GM12878 (cell line): ENCODE data around the gene KLHL22. TPM values are rescaled to one million over a fixed set of nuclear protein-coding genes. Genes with fewer than 3 reads are reported as not detected.

Experiments used
- CREM ChIP-seq: IDR thresholded peaks from 2 replicates; pipeline ENCODE4 v1.6.1; 2014; ENCODE audit warnings: antibody characterized with exemption, low read depth
- MTA2 ChIP-seq: fragments of 450-650 bp; IDR thresholded peaks from 2 replicates; pipeline ENCODE4 v1.6.1; 2016; ENCODE audit warnings: low read depth, mild to moderate bottlenecking, moderate library complexity
- PML ChIP-seq: IDR thresholded peaks from 2 replicates; pipeline ENCODE4 v1.6.1; 2012; ENCODE audit warnings: low read length, inconsistent platforms
- SREBF1 ChIP-seq: IDR thresholded peaks from 2 replicates; pipeline ENCODE4 v1.6.1; 2012; ENCODE audit warnings: mild to moderate bottlenecking, low read length
- SUPT20H ChIP-seq: IDR thresholded peaks from 2 replicates; pipeline ENCODE4 v1.6.1; 2011; ENCODE audit warnings: low read depth, mild to moderate bottlenecking, low read length, moderate library complexity, borderline replicate concordance; ENCODE audit not compliant: control insufficient read depth
- ZNF24 ChIP-seq: fragments of 450-650 bp; IDR thresholded peaks from 2 replicates; pipeline ENCODE4 v1.6.1; 2017; ENCODE audit warnings: antibody characterized with exemption, mild to moderate bottlenecking
- ZNF384 ChIP-seq: IDR thresholded peaks from 2 replicates; pipeline ENCODE4 v1.6.1; 2012; ENCODE audit warnings: low read depth, mild to moderate bottlenecking, low read length, improper control_type of control experiment, borderline replicate concordance
- ZSCAN29 ChIP-seq: fragments of 450-650 bp; IDR thresholded peaks from 2 replicates; pipeline ENCODE4 v1.6.1; 2017; ENCODE audit warnings: mild to moderate bottlenecking, moderate library complexity
- ZZZ3 ChIP-seq: IDR thresholded peaks from 2 replicates; pipeline ENCODE4 v1.6.1; 2011; ENCODE audit warnings: low read depth; ENCODE audit not compliant: control insufficient read depth, insufficient read length
- polyA plus RNA-seq, 11 experiments: library from polyadenylated mRNA; depleted of rRNA in 4 of 11; unstranded in 6 of 11; stranded (reverse) in 5 of 11; fragments of >200 nt; fragmentation: Nextera tagmentation in 4 of 11; fragmentation: Illumina TruSeq in 1 of 11; extraction: Ambion mirVana in 4 of 11; extraction: Trizol in 1 of 11; gene quantifications; 1 replicate in 1 of 11; 2 replicates in 10 of 11; pipeline versions ENCODE4 v1.2.1 to v1.2.3, GENCODE V29; 2011 to 2016; ENCODE audit warnings: inconsistent platforms in 2 of 11, missing spikeins in 2 of 11, low read depth in 1 of 11
- total RNA-seq, 4 experiments: library from RNA; depleted of rRNA in 3 of 4; stranded (reverse); fragments of >200 nt in 3 of 4; fragmentation: Illumina TruSeq in 1 of 4; extraction: Trizol in 1 of 4; gene quantifications; 2 replicates each; pipeline versions ENCODE4 v1.2.1 to v1.2.3, GENCODE V29; 2013 to 2021
- TF ChIP-seq, protein P1 (sequence below): fragments of 450-650 bp; IDR thresholded peaks from 2 replicates; pipeline ENCODE4 v1.6.1; 2017; ENCODE audit warnings: borderline replicate concordance
- TF ChIP-seq, protein P2 (sequence below): IDR thresholded peaks from 2 replicates; pipeline ENCODE4 v1.6.1; 2011; ENCODE audit warnings: low read depth, low read length, improper control_type of control experiment, borderline replicate concordance
- TF ChIP-seq, protein P3 (sequence below): fragments of 450-650 bp; IDR thresholded peaks from 2 replicates; pipeline ENCODE4 v1.6.1; 2016; ENCODE audit warnings: mild to moderate bottlenecking
- TF ChIP-seq, protein P4 (sequence below): IDR thresholded peaks from 2 replicates; pipeline ENCODE4 v1.6.1; 2012; ENCODE audit warnings: improper control_type of control experiment, low read depth, low read length; ENCODE audit not compliant: insufficient replicate concordance
- TF ChIP-seq, protein P5 (sequence below): IDR thresholded peaks from 2 replicates; pipeline ENCODE4 v1.6.1; 2011; ENCODE audit warnings: borderline replicate concordance, low read depth, mild to moderate bottlenecking, moderate library complexity, mixed read lengths, low read length; ENCODE audit not compliant: insufficient read depth; ENCODE audit errors: extremely low read length
- TF ChIP-seq, protein P6 (sequence below): fragments of 450-650 bp; IDR thresholded peaks from 2 replicates; pipeline ENCODE4 v1.6.1; 2018; ENCODE audit warnings: mild to moderate bottlenecking, low read depth, moderate library complexity; ENCODE audit not compliant: partially characterized antibody

The KLHL22 gene
- total and polyA plus RNA-seq, 10 of the 15 experiments (the other 5 are each of a cell fraction or from before 2014, with no cell fraction given) = 0.06 to 22.1 (median 14.2) TPM

DNA sequence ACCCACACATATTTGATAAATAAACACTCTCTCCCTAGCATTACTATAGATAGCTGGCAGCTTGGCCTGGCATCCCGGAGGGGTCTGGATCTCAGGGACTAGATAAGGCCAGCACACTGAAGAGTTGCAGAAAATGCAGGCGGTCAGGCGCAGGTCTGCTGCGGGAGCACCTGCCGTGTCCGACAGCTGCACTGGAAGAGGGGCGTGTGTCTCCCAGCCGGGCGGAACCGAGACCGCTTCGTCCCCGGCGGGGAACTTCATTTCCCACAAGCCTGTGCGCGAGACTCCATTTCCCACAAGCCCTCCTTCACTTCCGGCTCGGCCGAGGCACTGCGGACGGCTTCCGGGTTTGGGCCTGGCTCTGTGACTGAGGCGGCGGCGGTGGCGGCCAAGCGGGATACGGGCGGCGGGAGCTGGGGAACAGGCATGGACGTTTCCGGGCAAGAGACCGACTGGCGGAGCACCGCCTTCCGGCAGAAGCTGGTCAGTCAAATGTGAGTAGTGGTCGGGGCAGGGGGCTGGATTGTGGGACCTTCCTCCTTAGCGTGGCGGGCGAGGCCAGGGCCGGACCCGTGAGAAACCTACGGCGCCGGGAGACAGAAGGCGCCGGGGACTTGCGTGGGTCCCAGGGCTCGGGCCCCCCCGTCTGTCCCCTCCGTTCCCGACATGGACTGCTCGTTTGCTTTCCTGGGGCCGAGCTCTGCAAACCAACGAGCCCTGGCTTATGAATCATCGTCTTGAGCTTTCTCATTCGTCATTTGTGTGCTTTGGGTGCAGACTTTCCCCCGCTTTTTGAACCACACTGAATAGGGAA, 11.9 kb upstream of the KLHL22 start, which contains the start of gene MED15 (continued):
- TF ChIP-seq, protein P1, sequence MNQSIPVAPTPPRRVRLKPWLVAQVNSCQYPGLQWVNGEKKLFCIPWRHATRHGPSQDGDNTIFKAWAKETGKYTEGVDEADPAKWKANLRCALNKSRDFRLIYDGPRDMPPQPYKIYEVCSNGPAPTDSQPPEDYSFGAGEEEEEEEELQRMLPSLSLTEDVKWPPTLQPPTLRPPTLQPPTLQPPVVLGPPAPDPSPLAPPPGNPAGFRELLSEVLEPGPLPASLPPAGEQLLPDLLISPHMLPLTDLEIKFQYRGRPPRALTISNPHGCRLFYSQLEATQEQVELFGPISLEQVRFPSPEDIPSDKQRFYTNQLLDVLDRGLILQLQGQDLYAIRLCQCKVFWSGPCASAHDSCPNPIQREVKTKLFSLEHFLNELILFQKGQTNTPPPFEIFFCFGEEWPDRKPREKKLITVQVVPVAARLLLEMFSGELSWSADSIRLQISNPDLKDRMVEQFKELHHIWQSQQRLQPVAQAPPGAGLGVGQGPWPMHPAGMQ = no peak
- TF ChIP-seq, protein P2, sequence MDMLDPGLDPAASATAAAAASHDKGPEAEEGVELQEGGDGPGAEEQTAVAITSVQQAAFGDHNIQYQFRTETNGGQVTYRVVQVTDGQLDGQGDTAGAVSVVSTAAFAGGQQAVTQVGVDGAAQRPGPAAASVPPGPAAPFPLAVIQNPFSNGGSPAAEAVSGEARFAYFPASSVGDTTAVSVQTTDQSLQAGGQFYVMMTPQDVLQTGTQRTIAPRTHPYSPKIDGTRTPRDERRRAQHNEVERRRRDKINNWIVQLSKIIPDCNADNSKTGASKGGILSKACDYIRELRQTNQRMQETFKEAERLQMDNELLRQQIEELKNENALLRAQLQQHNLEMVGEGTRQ = no peak
- TF ChIP-seq PML (no peak), ZZZ3 (no peak), MTA2 (peak; percentile 44), SREBF1 (peak; percentile 90), ZSCAN29 (no peak), ZNF24 (no peak), CREM (peak; percentile 97), ZNF384 (no peak), SUPT20H (no peak)
- TF ChIP-seq, protein P3, sequence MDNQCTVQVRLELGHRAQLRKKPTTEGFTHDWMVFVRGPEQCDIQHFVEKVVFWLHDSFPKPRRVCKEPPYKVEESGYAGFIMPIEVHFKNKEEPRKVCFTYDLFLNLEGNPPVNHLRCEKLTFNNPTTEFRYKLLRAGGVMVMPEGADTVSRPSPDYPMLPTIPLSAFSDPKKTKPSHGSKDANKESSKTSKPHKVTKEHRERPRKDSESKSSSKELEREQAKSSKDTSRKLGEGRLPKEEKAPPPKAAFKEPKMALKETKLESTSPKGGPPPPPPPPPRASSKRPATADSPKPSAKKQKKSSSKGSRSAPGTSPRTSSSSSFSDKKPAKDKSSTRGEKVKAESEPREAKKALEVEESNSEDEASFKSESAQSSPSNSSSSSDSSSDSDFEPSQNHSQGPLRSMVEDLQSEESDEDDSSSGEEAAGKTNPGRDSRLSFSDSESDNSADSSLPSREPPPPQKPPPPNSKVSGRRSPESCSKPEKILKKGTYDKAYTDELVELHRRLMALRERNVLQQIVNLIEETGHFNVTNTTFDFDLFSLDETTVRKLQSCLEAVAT = peak; percentile 76
- TF ChIP-seq, protein P4, sequence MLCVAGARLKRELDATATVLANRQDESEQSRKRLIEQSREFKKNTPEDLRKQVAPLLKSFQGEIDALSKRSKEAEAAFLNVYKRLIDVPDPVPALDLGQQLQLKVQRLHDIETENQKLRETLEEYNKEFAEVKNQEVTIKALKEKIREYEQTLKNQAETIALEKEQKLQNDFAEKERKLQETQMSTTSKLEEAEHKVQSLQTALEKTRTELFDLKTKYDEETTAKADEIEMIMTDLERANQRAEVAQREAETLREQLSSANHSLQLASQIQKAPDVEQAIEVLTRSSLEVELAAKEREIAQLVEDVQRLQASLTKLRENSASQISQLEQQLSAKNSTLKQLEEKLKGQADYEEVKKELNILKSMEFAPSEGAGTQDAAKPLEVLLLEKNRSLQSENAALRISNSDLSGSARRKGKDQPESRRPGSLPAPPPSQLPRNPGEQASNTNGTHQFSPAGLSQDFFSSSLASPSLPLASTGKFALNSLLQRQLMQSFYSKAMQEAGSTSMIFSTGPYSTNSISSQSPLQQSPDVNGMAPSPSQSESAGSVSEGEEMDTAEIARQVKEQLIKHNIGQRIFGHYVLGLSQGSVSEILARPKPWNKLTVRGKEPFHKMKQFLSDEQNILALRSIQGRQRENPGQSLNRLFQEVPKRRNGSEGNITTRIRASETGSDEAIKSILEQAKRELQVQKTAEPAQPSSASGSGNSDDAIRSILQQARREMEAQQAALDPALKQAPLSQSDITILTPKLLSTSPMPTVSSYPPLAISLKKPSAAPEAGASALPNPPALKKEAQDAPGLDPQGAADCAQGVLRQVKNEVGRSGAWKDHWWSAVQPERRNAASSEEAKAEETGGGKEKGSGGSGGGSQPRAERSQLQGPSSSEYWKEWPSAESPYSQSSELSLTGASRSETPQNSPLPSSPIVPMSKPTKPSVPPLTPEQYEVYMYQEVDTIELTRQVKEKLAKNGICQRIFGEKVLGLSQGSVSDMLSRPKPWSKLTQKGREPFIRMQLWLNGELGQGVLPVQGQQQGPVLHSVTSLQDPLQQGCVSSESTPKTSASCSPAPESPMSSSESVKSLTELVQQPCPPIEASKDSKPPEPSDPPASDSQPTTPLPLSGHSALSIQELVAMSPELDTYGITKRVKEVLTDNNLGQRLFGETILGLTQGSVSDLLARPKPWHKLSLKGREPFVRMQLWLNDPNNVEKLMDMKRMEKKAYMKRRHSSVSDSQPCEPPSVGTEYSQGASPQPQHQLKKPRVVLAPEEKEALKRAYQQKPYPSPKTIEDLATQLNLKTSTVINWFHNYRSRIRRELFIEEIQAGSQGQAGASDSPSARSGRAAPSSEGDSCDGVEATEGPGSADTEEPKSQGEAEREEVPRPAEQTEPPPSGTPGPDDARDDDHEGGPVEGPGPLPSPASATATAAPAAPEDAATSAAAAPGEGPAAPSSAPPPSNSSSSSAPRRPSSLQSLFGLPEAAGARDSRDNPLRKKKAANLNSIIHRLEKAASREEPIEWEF = no peak
- TF ChIP-seq, protein P5, sequence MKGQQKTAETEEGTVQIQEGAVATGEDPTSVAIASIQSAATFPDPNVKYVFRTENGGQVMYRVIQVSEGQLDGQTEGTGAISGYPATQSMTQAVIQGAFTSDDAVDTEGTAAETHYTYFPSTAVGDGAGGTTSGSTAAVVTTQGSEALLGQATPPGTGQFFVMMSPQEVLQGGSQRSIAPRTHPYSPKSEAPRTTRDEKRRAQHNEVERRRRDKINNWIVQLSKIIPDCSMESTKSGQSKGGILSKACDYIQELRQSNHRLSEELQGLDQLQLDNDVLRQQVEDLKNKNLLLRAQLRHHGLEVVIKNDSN = no peak
- TF ChIP-seq, protein P6, sequence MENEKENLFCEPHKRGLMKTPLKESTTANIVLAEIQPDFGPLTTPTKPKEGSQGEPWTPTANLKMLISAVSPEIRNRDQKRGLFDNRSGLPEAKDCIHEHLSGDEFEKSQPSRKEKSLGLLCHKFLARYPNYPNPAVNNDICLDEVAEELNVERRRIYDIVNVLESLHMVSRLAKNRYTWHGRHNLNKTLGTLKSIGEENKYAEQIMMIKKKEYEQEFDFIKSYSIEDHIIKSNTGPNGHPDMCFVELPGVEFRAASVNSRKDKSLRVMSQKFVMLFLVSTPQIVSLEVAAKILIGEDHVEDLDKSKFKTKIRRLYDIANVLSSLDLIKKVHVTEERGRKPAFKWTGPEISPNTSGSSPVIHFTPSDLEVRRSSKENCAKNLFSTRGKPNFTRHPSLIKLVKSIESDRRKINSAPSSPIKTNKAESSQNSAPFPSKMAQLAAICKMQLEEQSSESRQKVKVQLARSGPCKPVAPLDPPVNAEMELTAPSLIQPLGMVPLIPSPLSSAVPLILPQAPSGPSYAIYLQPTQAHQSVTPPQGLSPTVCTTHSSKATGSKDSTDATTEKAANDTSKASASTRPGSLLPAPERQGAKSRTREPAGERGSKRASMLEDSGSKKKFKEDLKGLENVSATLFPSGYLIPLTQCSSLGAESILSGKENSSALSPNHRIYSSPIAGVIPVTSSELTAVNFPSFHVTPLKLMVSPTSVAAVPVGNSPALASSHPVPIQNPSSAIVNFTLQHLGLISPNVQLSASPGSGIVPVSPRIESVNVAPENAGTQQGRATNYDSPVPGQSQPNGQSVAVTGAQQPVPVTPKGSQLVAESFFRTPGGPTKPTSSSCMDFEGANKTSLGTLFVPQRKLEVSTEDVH = no peak
